Measurements from ENCODE around the gene ZBTB20.
A peak's percentile ranks its signal among the peaks of the same experiment; 100 is the strongest.

The ZBTB20 gene

DNA sequence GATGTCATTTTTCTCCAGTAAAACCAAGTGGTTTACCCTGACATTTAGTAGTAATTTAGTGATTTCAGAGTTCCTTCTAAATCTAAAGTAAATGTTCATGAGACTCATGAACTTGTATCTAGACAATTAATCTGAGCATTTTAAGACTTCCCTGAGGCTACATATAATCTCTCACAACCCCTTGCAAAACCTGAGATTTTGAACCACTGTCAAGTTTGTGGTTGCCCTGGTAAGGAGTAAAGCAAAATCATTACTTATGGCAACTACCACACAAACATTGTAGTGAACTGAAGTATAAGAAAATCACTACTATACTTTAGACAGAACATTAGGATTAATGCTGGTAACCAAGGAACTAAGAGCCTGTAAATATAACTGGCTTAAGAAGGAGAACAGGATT is 483.1 kb downstream of the ZBTB20 start:
- no peak for DNase-seq

DNA sequence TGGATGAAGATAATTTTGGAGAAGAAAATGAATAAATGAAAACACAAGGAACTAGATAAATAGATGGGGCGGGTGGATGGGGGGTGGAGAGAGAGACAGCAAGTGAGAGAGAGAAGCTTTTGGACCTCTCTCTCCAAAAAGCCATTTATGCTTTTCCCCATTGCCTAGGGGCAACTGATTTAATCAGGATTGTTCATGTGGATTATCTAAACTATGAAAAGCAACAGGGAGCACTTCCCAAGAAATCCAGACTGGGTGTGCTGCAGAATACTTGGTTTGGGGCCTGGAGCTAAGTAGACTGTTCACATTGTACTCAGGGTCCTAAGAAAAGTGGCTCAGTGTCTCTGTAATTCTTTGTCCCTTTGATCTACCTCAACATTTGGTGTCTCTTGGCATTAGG is 486.3 kb downstream of the ZBTB20 start:
- no peak for DNase-seq

DNA sequence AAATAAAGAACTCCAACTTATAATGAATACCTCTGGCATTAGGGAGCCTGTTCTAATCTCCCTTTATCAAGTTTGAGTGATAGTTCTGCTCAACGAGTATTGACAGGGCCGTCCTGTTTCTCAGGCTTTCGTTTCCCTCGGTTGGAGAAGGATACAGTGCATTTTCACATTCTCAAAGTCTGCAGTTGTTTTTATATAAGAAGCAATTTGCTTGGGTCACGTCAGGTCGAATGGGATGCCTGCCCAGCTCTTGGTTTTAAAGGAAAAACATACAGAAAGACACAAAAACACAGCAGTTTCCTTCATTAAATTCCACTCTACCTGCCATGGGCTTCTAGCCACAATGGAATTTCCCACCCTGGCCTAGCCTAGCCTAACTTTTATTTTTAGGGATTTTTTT is 487.0 kb downstream of the ZBTB20 start:
- DNase-seq, result no peak

DNA sequence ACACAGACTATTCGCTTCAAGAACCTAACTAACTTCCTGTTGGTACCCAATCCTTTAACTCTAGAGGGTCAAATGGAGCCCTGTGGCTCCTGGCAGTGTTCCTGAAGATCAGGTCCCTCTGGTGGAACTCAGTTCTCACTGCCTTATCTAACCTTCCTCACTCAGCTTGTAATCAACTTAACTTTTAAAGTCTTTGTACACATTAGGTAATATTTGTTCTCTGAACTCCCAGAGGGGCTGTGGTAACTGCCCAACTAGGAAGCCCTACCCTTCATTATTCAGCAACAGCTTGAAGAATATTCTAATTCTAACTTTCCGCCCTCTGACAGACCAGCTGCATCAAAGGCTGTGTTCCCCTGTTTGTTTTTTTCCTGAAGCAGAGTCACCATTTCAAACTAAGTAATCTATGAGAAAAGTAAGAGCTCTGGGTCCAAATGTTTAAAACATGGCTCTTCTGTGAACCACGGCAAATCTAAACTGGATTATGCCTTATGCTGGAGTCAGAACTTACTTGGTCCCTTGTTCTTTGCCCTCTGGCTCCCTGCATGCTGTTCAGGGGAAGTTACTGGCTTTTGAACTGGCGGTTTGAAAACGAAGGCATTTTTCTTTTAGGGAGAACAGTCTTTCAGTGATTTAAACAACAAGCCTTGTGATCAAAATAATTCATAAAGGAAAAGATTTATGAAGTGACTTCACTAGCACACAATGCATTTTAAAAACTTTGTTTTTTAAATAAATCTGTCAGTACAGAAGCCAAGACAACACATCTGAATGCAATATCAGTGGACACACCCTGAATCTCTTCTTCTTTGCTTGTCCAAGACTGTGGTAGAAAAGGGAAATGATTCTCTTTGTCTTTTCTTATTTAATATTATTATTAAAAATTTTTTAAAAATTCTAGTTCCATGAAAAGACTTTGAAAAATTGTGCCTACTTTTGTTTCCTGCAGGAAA is 487.7 kb downstream of the ZBTB20 start:
- no peak for DNase-seq

DNA sequence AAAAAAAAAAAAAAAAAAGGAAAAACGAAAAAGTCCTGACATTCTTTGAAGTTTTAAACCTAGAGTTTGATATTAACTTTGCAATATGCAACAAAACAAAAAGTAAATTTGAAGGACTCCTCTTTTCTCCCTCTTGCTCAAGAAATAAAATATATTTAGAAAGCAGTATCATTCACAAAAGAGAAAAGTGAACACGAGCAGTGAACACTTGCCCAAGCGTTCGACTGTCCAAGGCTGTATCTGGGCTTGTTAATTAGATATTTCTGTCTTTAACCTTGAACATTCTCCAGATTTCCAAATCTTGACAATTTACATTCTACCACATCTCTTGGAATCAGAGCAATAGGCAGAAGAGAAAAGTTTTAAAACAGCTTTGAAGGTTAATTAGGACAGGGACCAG is 495.5 kb downstream of the ZBTB20 start:
- no peak for DNase-seq

DNA sequence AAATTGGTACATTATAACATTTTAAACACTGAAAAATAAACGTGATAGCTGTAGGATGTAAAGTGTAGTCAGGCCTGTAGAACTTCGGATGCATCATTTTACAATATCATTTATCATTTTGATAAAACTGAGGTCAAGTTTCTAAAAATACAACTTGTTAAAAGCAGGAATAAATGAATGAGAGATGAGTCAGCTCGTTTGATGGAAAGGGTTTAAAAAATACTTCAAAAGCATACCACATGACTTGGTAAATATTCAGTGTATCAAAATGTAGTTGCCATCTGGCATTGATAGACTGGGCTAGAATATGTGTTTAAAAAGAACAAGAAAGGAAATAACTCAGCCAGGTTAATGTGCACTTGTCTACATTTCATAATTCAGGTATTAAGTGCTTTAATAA is 496.3 kb downstream of the ZBTB20 start:
- no peak for DNase-seq

DNA sequence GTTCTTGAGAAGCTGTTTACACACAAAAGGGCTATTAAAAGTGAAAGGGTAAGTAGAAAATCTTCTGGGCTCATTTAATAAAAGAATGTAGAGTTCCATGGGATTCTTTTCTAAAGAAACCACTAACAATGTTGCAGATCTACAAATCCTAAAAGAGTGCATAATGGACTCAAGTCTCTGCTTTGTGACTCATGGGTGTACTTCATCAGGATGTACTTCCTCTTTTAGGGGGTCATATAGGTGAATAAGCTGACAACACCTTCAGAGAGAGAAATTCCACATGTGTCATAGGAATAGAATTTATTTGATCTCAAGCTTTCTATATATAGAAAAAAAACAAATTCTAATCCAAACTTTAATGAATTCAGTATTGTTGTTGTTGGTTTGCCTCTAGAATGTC is 497.8 kb downstream of the ZBTB20 start:
- DNase-seq, result no peak

DNA sequence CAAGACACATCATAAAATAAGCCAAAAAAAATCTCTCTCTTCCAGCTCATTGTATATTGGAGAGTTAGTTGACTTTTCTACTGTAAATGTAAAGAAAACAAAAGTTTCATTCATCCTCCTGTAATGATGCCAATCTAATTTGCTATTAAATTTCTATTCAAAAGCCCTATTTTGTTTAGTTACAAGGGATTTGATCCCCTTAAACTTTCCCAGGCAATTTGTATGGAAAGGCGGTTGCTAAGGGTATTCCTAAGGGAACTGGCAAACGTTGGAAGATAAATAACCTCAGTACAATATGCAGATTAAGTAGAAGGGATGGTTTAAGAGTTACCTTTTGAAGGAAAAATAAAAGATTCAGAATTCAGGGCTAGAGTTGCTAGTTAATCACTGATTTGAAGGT is 500.6 kb downstream of the ZBTB20 start:
- DNase-seq, result no peak

DNA sequence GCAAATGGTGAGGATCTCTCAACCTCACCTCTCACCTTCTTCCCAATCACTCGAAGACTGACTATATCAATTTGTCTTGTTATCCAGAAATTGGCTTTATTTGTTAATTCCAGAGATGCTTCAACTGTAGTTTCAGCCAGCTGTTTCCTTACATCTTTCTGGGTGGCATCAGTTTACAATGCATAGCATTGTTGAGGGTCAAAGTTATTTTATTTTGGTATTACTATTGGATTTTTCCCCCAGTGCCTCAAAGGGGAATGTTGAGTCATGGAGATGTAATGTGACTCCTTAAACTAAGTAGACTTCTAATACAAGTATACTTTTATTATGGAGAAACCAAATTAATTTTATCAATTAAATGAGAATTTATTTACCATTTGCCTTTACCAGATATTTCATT is 501.7 kb downstream of the ZBTB20 start:
- no peak for DNase-seq

DNA sequence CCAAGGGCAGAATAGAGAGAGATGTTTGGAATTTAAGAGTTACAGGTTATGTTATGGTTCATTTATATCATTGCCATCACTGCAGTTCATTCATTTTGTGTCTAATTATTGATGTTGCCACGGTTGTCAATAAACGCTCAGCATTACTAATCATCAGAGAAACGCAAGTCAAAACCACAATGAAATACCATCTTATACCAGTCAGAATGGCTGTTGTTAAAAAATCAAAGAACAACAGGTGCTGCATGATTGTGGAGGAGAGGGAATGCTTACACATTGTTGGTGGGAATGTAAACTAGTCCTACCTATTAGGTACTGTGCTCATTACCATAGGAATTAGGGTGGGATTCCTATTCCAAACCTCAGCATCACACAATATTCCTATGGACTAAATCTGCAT is 502.7 kb downstream of the ZBTB20 start:
- DNase-seq, result no peak

DNA sequence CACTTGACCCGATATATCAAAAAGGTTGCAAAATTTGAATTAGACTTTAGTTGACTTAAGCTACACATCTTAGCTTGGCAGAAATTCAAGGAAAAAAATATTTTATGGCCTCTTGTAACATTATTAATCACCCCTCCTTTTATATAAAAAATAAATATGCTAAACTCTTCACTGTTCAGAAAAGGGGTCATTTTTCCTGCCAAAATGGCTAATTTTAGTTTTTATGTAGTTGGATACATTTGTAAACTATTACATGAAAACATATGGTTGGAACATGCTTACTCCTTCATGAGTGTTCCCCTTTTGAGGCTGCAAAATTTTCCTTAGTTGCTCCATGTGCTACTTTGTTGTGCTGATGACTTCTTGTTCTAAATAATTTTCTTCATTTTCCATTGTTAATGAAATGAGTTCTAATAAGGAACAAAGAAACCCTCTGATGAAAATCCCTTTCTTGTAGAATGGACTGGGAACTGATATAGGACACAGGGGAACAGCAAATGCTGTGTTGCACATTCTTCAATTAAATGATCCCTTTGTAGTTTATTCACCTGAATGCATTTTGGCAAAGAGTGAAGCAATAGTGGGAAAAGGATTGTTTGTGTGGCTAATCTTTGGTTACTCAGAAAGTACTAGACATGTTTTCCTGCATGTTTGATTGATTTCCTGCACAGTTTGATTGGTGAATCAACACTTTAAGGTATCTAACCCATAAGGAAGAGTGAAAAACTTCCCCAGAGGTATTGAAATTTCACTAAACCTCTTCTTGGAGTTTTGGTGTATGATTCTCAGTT is 503.9 kb downstream of the ZBTB20 start:
- DNase-seq, result no peak

DNA sequence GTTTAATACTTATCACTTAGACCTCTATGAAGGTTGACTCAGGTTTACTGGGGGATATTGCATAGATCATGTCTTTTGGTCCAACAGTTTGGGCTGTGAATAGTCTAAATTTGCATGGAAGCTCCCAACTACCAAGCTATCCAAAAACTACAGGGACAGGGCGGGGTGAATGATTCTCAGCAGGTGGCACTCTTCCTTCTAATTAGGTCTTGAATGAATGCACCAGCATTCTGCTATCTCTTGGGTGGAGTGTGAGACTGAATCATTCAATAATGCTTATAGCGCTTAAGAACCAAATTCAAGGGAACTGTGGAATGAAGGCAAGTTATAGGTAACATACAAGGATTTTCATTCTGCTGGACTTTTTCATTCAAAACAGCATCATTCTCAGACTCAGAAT is 507.0 kb downstream of the ZBTB20 start:
- DNase-seq, result no peak

DNA sequence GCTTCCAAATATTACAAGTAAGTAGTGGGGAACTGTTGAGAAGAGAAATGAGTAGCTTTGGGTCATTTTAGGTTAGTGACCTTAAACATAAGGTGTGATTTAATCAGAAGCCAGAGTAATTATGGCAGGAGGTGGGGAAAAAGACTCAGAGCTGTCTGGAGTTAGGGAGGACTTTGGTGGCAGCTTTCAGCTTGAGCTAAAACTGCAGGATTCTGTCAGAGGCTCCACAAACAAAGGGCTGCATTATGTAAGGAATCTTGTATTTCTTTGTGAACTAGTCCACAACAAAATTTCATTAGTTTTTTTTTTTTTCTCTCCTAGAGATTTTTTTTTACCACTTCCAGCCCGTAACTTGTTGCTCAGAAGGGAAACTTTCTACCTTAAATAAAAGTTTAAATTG is 507.9 kb downstream of the ZBTB20 start:
- DNase-seq, result no peak

DNA sequence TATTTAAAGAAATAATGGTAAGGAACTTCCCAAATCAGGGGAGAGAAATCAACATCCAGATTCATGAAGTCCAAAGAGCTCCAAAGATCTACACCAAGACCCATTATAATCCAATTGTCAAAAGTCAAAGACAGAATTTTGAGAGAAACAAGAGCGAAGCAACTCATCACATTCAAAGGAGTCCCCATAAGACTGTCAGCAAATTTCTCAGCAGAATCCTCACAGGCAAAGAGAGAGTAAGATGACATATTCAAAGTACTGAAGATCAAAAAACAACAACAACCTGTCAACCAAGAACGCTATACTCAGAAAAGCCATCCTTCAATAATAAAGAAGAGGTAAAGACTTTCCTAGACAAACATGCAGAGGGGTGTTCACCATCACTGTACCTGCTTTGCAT is 511.2 kb downstream of the ZBTB20 start:
- no peak for DNase-seq

DNA sequence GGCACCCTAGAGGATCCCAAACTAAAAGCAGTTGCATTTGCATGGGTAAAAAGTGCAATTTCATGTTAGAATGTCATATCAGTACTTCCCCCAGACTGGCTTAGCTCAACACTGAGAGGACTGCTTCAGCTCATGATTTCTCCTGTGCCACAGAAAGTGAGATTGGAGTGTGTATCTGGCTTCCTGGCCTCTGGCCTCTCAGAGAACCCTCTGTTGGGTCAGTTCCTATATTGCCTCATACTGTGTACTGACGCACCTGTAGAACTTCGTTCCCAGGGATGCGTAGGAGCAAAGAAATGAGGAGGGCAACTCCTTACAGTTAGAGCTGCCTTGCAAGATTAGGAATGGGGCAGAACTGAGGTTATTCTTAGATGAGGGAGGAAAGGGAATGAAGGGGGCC is 512.5 kb downstream of the ZBTB20 start:
- DNase-seq, result no peak

DNA sequence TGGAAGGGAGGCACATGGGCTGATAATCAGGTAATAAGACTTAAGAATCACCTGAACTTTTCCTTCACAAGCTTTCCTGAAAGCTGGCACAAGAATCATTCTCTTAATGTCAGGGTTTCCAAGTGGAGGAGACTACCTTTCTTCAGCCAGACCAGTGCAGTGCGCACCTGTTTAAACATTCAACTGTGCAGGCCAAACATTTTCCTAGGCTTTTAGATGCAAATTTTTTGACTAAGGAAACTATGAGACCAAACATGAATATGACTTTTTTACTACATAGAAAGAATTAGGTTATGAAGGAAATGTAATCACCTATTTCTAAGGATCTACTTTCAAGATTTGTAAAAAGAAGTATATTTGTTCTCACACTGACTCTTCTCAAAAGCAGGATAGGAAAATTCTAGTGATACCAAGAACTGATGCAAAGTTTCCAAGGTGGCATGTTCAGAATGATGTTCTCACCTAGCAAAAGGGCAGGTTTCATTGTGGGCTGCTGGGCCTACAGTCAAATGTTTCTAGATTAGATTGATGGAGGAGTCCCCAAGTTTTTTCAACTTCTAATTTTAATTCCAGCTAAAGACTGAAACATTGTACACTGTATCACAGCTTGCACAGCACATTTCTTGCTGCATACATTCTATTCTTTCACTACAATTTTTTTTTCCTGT is 514.2 kb downstream of the ZBTB20 start:
- DNase-seq, result peak in 1 of 3 experiments; percentile 39

DNA sequence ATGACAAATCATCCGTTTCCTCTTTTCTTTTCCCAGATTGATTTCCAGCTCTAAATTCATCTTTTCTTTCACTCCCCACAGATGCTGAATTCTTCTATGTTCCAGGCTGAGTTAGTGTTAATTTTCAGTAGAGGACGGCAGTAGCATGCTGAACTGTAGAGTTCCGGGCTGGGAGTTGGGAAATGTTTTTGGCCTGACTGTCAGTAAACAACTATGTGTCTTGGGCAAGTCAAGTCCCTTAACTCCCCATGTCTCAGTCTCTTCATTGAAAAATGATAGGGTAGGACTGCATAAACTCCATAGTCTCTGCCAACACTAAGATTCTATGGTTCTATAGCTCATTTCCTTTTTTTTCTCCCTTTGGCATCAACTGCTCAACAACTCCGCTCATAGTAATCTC is 519.3 kb downstream of the ZBTB20 start:
- no peak for DNase-seq

DNA sequence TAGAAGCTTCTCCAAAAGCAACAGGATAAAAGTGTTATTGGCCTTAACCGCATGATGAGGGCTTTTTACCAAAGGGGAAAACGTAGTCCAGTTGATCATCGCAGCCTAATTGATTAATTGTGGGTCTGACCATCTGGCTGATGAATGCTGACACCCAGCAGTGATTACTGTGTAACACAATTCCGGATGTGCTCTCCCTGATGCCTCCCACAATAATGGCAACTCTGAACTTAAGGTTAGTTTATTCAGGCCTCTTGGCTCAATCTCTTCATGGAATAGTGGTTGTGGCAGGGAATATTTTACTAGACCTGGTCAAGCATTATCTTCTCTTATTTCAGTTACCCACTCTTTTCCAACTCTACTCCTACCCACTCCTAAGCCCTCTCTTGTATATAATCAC is 520.3 kb downstream of the ZBTB20 start:
- DNase-seq, result no peak

DNA sequence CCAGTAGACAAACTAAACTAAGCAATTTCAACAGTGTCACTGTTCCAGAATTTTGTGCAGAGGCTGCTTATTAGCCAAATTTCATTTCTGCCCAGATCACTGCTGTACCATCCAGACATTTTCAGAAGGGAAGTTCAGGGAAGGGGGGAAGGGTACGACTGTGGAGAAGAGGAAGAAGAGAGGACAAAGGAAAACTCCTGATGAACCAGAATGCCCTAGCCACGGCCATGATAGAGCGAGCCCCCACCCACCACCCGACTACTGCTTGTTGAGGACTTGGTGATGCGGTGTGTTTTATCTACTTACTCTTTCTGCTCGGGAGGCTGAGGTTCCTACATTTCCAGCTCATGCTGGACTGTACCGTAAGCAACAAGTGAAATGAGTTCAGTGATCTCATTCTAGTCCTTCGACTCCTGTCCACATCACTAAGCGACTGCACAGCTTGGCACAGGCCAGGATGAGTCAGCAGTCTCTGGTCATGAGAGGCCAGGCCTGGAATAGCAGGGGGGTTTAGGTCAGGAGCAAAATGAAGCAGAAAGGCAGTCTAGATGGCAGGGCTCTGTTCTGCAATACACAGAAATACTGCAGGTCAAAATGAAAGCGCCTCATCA is 522.4 kb downstream of the ZBTB20 start:
- DNase-seq, result no peak

DNA sequence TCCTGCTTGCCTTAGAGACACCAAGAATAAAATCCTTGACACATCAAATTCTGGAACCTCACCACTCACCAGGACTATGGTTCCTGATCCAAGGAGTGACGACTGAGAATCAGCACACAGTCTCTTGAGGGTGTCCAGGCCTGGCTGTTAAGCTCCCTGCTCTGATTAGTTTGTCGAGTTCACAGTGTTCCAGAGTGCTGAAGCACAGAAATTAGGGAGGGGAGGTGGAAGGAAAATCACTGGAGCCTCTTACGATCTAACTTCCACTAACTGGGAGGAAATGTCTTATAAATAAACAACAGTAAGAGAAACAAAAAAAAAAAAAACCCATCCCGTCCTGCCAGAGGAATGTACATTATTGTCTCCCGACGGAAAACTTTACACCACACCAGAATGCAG is 523.0 kb downstream of the ZBTB20 start:
- no peak for DNase-seq

DNA sequence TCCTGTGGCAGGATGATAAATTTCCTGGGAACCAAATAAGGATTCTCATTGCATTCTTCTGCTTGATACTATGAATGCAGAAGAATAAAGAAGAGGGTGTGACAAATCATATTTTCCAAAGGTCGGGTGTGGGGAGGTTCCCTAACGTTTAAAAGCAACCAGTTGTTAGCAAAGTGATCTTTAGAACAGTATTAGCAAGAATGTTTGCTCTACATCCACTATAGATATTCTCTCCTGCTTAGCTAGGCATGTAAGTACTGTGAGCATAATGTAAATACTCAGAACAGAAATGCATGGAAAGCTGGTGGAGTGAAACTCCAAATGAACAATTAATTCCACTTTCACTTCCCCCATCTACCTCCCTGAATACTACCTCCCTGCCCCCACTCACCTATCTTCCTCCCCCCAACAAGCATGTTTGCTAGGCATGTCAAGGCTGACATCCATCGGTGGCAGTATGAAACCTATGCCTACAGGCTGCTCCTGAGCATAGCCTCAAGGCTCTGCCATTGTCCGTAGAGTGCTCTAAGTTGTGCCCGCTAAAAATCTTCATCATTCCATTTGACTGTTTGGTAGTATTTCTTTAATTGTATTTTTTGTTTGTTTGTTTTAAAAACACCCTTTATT is 523.6 kb downstream of the ZBTB20 start:
- DNase-seq, result no peak

DNA sequence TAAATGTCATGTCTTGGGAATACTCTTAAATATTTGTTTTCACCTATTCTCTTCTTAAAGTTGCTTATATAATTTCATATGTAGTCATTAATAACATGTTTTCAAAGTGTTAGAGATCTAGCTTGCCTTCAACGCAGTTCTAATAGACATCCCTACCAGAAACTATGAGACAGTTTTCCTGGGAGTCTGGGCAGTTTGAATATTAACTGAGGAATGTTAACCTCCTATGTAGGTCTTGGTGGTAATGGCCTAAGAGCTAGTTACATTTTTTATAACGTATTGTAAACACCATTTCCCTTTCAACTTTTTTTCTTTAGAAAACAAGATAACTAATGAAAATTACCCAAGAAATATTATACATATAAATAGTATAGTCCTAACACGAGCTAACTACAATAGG is 525.1 kb downstream of the ZBTB20 start:
- no peak for DNase-seq

DNA sequence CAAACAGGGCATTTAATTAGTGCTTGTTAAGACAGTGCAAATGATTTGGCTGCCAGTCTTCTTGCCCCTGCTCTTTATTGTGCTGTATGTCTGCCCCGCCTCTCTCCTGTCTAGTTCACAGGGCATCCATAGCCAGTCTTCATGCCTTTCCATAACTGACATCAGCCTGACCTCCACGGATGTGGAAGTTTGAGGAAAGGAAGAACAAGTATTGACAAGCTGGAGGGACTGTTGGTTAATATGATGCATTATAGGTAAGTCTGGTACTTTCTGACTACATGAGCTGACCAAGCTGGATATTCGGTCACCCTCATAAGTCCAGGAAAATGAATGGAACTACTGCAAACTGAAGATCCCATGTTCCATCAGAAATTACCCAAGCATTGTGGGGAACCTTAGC is 527.3 kb downstream of the ZBTB20 start:
- DNase-seq, result no peak
